SK-N-MC (cell line): ENCODE results near the gene MRPL10.

Source experiments
- DNase-seq: peaks from one replicate; pipeline ENCODE4 v3.0.0-alpha.2; 2011; ENCODE audit warnings: low read depth, low spot score
- H3K27ac ChIP-seq: fragments of 200-600 bp; sonication (generic); 2 replicates; pipeline ENCODE4 v1.5.1; 2016; ENCODE audit warnings: mixed run types
- H3K36me3 ChIP-seq: fragments of 200-600 bp; sonication (generic); 2 replicates; pipeline ENCODE4 v1.6.1; 2017; ENCODE audit warnings: antibody characterized with exemption, low read length, mixed read lengths; ENCODE audit not compliant: insufficient read depth
- H3K4me3 ChIP-seq: fragments of 200-600 bp; sonication (generic); 2 replicates; pipeline ENCODE4 v1.5.1; 2016
- H3K9ac ChIP-seq: fragments of 200-600 bp; sonication (generic); 2 replicates; pipeline ENCODE4 v1.8.0; 2017; ENCODE audit warnings: mixed run types, mixed read lengths; ENCODE audit not compliant: insufficient read length
- H3K9me3 ChIP-seq: fragments of 200-600 bp; sonication (generic); 2 replicates; pipeline ENCODE4 v1.6.1; 2017; ENCODE audit warnings: low read depth, mild to moderate bottlenecking, antibody characterized with exemption, low read length, moderate library complexity, mixed read lengths
- EZH2 ChIP-seq: fragments of 200-600 bp; sonication (generic); IDR thresholded peaks from one replicate; pipeline ENCODE4 v1.6.1; 2017; ENCODE audit warnings: antibody characterized with exemption
- FOXP2 ChIP-seq: optimal IDR thresholded peaks from 2 replicates; pipeline ENCODE3; 2011; ENCODE audit warnings: mild to moderate bottlenecking, moderate library complexity; ENCODE audit not compliant: insufficient read depth; ENCODE audit errors: extremely low read length, control extremely low read depth
- POLR2AphosphoS5 ChIP-seq: IDR thresholded peaks from 2 replicates; pipeline ENCODE4 v1.6.1; 2012; ENCODE audit warnings: mild to moderate bottlenecking, low read depth, low read length, borderline replicate concordance

MRPL10 gene

GRCh38 chr17:47820033-47820789 lies 11.1 kb downstream of the MRPL10 start:
- Histone ChIP-seq H3K36me3 (peaks cover 7% of the 10 kb centered on the region; the same call in 1 of the 2 replicates), H3K9me3 (no peaks in the 10 kb centered on the region), H3K4me3 (no peak overlapping the region), H3K9ac (no peak overlapping the region), H3K27ac (no peak overlapping the region)
- no peak for DNase-seq
- TF ChIP-seq POLR2AphosphoS5: no peak
- no peak for TF ChIP-seq FOXP2
- TF ChIP-seq EZH2: no peak

- no peak overlapping the region for H3K9ac ChIP-seq
These were observed 11.9 kb downstream of the MRPL10 start for GRCh38 chr17:47819475-47819874.

GRCh38 chr17:47818002-47818695 lies 13.2 kb downstream of the MRPL10 start:
- H3K36me3 ChIP-seq: no peaks in the 10 kb centered on the region
- TF ChIP-seq EZH2: no peak
- no peak for TF ChIP-seq POLR2AphosphoS5
- TF ChIP-seq FOXP2: no peak
- DNase-seq: no peak
- H3K4me3 ChIP-seq: no peak overlapping the region
- H3K27ac ChIP-seq: no peak overlapping the region
- no peak overlapping the region for H3K9ac ChIP-seq
- no peaks in the 10 kb centered on the region for H3K9me3 ChIP-seq

More at GRCh38 chr17:47819475-47819874, 11.9 kb downstream of the MRPL10 start:
- TF ChIP-seq FOXP2 (no peak), EZH2 (no peak), POLR2AphosphoS5 (no peak)
- peaks cover 7% of the 10 kb centered on the region; the same call in 1 of the 2 replicates for H3K36me3 ChIP-seq
- H3K4me3 ChIP-seq: no peak overlapping the region
- H3K27ac ChIP-seq: no peak overlapping the region
- no peak for DNase-seq
- H3K9me3 ChIP-seq: no peaks in the 10 kb centered on the region

GRCh38 chr17:47816947-47817346 lies 14.4 kb downstream of the MRPL10 start:
- Histone ChIP-seq H3K9ac (no peak overlapping the region), H3K4me3 (no peak overlapping the region), H3K9me3 (no peaks in the 10 kb centered on the region), H3K27ac (no peak overlapping the region), H3K36me3 (no peaks in the 10 kb centered on the region)
- TF ChIP-seq POLR2AphosphoS5 (no peak), EZH2 (no peak), FOXP2 (no peak)
- DNase-seq: no peak

- no peak overlapping the region for H3K27ac ChIP-seq
- no peaks in the 10 kb centered on the region for H3K9me3 ChIP-seq
- no peak for TF ChIP-seq FOXP2
- TF ChIP-seq POLR2AphosphoS5: no peak
- no peak for TF ChIP-seq EZH2
- no peak overlapping the region for H3K9ac ChIP-seq
- DNase-seq: no peak
- H3K36me3 ChIP-seq: no peaks in the 10 kb centered on the region
- no peak overlapping the region for H3K4me3 ChIP-seq
These were observed 15.1 kb downstream of the MRPL10 start for GRCh38 chr17:47816111-47816735.

GRCh38 chr17:47815106-47815918 lies 16.0 kb downstream of the MRPL10 start:
- H3K9me3 ChIP-seq: no peaks in the 10 kb centered on the region
- no peak overlapping the region for H3K9ac ChIP-seq
- TF ChIP-seq POLR2AphosphoS5 (no peak), FOXP2 (no peak), EZH2 (no peak)
- no peaks in the 10 kb centered on the region for H3K36me3 ChIP-seq
- no peak overlapping the region for H3K4me3 ChIP-seq
- DNase-seq: no peak
- H3K27ac ChIP-seq: no peak overlapping the region

- no peak for DNase-seq
- TF ChIP-seq POLR2AphosphoS5 (no peak), EZH2 (no peak), FOXP2 (no peak)
- no peak overlapping the region for H3K27ac ChIP-seq
These were observed 17.8 kb downstream of the MRPL10 start for GRCh38 chr17:47813512-47814031.

More at GRCh38 chr17:47813512-47814031, 17.8 kb downstream of the MRPL10 start:
- H3K9ac ChIP-seq: no peak overlapping the region
- H3K9me3 ChIP-seq: no peaks in the 10 kb centered on the region
- H3K36me3 ChIP-seq: no peaks in the 10 kb centered on the region
- H3K4me3 ChIP-seq: no peak overlapping the region
